GM18505 (cell line): ENCODE results near the gene SMURF1.
"Not testable (repeated sequence)": the region's sequence is repeated elsewhere in the genome, so short reads cannot be mapped to it uniquely, and the experiment has no call there.

ENCODE experiments used
- ATAC-seq: cut with Tn5 transposase; IDR thresholded peaks from one replicate; pipeline ENCODE4 v1.9.1; 2021; ENCODE audit not compliant: unreplicated experiment
- POLR2A ChIP-seq: IDR thresholded peaks from 4 replicates; pipeline ENCODE4 v1.6.1; 2011; ENCODE audit warnings: borderline replicate concordance; ENCODE audit not compliant: insufficient read depth, insufficient read length; ENCODE audit errors: extremely low read depth

The SMURF1 gene

DNA sequence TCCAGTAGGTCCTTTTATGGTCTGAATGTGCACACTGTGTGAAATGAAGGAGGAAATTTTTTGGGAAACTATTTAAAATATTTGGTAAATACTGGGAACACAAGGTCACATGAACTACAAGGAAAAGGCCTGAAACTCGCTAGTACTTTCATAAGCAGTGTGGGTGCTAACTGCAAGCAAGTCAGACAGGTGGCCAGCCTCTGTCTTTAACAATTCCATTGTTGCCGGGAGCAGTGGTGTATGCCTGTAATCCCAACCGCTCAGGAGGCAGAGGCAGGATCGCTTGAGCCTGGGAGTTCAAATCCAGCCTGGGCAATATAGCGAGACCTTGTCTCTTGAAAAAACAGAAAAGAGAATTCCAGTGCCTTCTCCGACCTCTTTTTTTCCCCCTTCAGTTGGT is 37.5 kb downstream of the SMURF1 start:
- TF ChIP-seq POLR2A, result no peak
- ATAC-seq, result no peak

GRCh38 chr7:99105756-99106155 is 38.2 kb downstream of the SMURF1 start:
- no peak for TF ChIP-seq POLR2A
- no peak for ATAC-seq

DNA sequence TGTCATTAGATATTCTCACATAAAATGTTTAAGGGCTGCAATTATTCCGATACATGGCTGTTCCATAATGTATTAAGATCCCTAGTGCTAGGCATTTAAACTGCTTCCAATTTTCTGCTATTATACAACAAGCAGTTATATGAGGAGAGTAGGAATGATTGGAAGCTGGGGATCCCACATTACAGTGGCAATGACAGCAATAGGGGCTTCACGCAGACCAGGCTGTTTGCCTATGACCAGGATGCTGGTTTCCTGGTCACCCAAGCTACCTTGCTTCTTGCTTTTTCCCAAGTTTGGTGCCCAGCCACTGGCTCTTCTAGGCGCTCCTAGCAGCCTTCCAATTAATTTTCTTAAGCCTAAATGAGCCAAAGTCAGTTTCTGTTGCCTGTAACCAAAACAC is 39.3 kb downstream of the SMURF1 start:
- ATAC-seq, result no peak
- no peak for TF ChIP-seq POLR2A

DNA sequence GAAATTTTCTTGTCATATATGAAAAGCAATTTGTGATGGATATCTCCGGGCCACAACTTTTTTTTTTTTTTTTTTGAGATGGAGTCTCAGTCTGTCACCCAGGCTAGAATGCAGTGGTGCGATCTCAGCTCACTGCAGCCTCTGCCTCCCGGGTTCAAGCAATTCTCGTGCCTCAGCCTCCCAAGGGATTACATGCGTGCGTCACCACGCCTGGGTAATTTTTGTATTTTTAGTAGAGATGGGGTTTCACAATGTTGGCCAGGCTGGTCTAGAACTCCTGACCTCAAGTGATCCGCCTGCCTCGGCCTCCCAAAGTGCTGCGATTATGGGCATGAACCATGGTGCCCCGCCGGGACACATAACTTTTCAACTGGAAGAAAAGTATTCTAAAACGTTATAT is 40.1 kb downstream of the SMURF1 start:
- ATAC-seq, result not testable (repeated sequence)

DNA sequence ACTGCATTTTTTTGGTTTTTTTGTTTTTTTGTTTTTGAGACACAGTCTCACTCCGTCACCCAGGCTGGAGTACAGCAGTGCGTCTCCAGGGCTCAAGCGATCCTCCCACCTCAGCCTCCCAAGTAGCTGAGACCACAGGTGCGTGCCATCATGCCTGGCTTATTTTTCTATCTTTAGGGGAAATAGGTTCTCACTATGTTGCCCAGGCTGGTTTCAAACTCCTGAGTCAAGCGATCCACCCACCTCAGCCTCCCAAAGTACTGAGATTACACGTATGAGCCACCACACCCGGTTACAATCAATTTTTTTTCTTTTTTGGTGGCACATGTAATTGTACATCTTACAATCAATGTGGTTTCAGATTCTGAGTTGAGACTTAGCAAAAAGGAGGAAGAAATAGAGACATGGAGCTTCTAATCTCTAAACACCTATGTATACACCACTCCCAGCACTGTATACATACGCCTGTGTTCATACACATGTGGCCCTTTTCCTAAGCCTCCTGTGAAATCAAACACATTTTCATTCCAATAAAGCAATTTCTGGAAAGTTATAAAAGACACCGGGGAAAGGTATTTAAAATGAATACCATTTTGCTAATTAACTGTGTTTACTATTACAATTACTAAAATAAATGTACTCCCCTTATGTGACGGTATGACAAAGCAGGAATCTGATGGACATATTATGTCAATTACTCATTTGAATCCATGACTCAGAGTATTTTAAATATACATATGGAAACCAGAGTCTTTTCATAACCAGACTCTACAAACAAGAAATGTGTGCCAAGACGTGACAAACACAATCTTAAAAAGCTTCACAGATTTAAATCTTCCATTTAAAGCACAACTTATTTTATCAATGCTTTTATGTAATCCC is 40.9 kb downstream of the SMURF1 start:
- no peak for ATAC-seq
- no peak for TF ChIP-seq POLR2A

DNA sequence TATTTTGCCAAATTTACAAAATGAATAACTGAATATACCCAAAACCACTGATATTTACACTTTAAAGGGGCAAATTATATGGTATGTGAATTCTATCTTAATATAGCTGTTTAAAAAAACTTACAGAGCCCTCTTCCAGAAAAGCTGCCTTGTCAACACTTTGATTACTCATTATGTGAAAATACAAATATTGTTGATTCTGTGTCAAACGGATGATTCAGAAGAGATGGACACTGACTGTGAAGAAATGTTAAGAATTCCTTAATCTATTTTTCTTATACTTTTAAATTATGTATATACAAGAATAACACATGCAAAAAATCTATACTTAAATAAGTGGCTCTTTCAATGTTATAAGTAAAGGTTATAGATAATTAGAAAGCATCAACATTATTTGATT is 41.5 kb downstream of the SMURF1 start:
- no peak for TF ChIP-seq POLR2A
- no peak for ATAC-seq

- not testable (repeated sequence) for ATAC-seq
Observed at GRCh38 chr7:99101516-99101915, 42.4 kb downstream of the SMURF1 start.

GRCh38 chr7:99099499-99100077 is 44.3 kb downstream of the SMURF1 start:
- ATAC-seq, result no peak
- no peak for TF ChIP-seq POLR2A

DNA sequence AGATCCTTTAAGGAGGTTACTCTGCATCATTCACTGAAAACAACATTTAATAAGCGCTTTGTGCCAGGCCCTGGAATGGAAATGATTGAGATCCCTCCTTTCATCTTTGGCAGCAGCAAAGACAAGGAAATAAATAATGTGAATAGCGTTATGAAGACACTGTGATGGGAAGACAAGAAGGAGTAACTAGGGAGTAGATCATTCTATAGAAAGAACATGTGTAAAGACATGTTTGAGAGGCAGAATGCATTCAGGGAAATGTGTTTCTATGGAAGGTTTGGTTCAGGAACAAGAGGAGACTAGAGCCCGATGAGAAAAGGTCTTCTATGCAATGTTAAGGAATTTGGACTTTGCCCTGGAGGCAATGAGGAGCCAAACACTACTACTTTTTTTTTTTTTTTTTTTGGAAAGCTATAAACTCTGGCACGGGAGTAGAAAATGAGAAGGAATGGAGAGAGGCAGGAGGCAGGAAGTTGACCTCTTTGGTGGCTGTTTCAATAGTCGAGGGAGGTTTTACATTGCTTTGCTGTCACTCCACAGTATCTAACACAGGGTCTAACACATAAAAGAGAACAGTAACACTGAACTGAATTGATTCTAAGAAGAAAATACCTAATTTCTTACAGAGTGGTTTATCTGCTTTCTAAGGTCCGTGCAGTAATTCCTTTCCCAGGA is 44.9 kb downstream of the SMURF1 start:
- TF ChIP-seq POLR2A, result no peak
- ATAC-seq, result no peak

- TF ChIP-seq POLR2A, result no peak
- no peak for ATAC-seq
Observed at GRCh38 chr7:99098286-99098823, 45.6 kb downstream of the SMURF1 start.

DNA sequence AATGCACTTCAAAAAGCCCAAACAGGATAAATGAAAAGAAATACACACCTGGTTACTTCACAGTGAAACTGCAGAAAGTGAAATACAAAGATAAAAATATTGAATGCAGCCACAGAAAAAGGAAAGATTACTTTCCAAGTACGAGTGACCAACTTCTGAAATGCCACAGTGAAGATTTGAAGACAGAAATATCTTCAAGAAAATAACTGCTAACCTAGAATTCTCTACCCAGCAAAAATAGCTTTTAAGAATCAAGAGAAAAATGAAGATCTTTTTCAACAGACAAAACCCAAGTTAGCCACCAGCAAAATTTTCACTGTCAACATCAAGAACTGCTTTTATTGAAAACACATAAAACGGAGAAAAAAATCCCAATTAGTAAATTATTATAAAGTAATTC is 46.2 kb downstream of the SMURF1 start:
- ATAC-seq, result no peak
- no peak for TF ChIP-seq POLR2A

DNA sequence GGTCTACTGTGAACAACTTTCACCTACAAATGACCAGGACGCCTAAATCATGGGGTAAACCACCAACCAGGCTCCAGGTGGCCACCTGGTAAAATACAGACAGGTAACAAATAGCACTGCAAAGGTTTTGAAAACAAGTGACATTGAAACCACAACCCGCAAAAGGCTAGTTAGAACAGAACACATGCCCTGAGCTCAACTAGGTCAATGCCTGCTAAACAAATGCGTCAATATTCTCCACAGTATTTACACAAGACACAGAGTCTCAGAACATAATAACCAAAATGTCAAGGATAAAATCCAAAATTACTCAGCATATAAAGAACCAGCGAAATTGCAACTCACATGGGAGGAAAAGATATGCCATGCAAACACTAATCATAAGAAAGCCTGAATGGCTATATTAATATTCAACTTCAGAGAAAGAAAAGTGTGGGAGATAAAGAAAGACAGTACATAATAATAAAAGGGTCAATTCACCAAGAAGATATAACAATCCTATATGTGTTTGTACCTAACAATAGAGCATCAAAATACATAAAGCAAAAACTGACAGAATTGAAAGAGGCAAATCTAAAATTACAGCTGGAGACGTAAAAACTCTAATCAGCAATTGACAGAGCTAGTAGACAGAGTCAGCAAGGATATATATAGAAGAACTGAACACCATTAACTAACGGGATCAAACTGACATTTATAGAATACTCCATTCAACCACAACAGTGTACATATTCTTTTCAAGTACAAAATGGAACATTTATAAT is 47.6 kb downstream of the SMURF1 start:
- TF ChIP-seq POLR2A, result no peak

GRCh38 chr7:99095698-99096097 is 48.2 kb downstream of the SMURF1 start:
- TF ChIP-seq POLR2A, result no peak
- ATAC-seq, result no peak

More for the DNA sequence above, 47.6 kb downstream of the SMURF1 start:
- ATAC-seq, result no peak

- no peak for ATAC-seq
- no peak for TF ChIP-seq POLR2A
Observed at GRCh38 chr7:99094401-99094800, 49.5 kb downstream of the SMURF1 start.
